HG03103 (cell line): ENCODE results near the gene SLC38A2.
"Not testable (repeated sequence)": the region's sequence is repeated elsewhere in the genome, so short reads cannot be mapped to it uniquely, and the experiment has no call there.

Source experiments
- ATAC-seq: cut with Tn5 transposase; IDR thresholded peaks from one replicate; pipeline ENCODE4 v1.9.1; 2021; ENCODE audit warnings: low read depth; ENCODE audit not compliant: unreplicated experiment

The SLC38A2 gene

DNA sequence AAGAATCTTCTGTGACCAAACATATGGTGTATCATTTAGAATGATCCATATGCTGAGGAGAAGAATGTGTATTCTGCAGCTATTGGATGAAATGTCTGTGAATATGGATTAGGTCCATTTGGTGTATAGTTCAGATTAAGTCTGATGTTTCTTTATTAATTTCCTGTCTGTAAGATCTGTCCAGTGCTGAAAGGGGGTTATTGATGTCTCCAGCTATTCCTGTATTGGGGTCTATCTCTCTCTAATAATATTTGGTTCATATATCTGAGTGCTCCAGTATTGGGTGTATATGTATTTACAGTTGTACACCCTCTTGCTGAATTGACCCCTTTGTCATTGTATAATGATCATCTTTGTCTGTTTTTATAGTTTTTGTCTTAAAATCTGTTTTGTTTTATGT is 33.5 kb downstream of the SLC38A2 start:
- ATAC-seq: no peak

DNA sequence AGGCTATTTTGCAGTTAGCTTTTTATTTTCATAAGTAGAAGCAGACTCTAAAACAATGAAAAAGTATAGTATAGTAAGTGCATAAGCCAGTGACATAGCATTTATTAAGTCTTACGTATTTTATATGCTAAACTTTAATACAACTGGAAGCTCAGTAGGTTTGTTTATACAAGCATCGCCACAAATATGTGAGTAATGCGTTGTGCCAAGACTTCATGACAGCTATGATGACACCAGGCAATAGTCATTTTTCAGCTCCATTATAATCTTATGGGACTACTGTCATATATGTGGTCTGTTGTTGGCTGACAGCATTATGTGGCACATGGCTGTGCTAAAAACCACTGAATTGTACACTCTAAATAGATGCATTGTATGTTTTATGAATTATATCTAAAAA is 40.3 kb downstream of the SLC38A2 start:
- no peak for ATAC-seq

DNA sequence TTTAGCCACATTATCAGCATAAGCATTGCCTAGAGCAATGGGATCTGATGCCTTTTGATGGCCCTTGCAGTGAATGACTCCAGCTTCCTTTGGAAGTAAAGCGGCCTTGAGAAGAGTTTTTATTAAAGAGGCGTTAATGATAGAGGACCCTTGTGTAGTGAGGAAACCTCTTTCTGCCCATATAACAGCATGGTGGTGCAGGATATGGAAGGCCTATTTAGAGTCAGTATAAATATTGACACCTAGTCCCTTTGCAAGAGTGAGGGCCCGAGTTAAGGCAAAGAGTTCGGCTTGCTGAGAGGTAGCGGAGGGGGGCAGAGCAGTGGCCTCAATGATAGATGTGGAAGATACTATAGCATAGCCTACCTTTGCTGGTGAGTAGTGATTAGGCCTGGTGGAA is 47.5 kb downstream of the SLC38A2 start:
- ATAC-seq: not testable (repeated sequence)

DNA sequence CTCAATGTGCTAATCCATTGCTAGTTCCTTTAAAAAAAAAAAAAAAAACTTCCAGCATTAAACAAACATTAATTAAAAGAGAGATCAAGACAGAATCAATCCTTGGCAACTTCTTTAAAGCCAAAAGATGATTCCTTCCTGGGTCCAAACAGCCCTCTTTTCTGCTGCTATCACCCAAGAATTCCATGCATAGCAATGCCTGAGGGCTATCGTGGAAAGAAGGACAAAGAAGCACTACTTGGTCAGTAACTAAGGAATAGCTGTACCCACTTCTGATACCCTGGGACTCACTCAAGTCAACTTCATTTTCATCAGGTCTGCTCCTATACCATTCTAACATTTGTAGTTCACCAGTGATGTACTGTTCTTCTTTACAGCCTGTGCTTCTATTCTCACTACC is 51.8 kb downstream of the SLC38A2 start:
- no peak for ATAC-seq

DNA sequence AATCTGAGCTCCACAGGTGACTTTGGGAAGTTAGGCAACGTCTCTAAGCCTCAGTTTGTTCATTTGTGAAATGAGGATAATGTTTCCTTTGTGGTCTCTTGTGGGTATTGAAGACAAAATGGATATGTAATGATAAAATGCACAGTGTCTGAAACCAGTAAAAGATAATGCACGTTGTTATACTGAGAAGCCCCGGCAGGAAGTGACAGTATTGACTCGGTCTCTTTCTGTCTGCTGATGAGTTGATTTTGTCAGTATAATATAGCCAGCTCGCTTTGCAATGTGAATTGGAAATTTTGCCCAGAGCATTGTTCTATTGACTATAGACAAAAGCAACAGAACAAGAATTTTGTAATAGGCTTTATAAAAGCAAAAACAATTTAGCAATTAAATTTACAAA is 54.5 kb downstream of the SLC38A2 start:
- no peak for ATAC-seq
